Skin of body (tissue), 2 donors: ENCODE measurements around the gene JARID2. TPM values are rescaled to one million over a fixed set of nuclear protein-coding genes. Genes with fewer than 3 reads are reported as not detected.

Source experiments
- DNase-seq: peaks from one replicate; lab custom pipeline; 2025; lab: John Stamatoyannopoulos, UW
- total RNA-seq: library from RNA; depleted of rRNA; stranded (reverse); fragments of >200 nt; gene quantifications from one replicate; pipeline ENCODE4 v1.2.3, GENCODE V29; 2014

Gene JARID2
- total RNA-seq, 1 donor from 2014 or later: 17.5 TPM

DNA sequence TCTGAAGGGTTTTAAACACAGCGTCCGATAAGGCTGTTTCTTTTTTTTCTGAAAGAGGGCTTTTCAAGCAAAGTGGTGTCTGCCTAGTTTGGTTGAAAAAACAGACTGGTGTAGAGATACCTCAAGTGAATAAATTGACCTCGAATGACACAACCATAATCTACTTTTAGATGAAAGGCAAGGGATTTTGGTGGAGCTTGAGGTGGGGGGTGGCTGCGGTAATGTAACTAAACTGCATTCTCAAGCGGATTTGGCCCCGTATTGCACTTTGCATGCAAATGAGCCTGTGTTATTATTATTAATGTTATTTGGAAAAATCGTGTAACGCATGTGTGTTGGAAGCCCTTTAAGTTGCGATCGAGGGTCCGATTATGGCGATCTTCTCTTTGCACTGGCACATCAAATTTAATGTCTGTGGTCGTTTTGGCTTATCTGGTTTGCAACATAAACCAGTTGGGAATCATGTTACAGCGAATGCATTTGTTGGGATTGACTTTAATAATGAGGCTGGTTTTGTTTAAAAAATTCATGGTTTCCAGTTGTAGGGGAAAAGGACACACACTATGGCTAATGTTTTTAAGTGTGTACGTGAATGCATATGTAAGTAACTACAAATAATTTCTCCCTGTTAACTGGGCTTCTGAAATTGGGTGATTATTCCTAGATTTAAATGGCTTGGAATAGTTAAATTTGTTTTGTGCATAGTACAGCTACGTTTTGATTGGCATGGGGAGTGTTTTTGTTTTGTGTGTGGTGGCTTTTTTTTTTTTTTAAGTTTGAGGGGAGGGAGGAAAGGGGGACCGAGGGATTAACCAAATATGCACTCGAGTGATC, 1.0 kb downstream of the JARID2 start:
- peak; percentile 66 for DNase-seq

DNA sequence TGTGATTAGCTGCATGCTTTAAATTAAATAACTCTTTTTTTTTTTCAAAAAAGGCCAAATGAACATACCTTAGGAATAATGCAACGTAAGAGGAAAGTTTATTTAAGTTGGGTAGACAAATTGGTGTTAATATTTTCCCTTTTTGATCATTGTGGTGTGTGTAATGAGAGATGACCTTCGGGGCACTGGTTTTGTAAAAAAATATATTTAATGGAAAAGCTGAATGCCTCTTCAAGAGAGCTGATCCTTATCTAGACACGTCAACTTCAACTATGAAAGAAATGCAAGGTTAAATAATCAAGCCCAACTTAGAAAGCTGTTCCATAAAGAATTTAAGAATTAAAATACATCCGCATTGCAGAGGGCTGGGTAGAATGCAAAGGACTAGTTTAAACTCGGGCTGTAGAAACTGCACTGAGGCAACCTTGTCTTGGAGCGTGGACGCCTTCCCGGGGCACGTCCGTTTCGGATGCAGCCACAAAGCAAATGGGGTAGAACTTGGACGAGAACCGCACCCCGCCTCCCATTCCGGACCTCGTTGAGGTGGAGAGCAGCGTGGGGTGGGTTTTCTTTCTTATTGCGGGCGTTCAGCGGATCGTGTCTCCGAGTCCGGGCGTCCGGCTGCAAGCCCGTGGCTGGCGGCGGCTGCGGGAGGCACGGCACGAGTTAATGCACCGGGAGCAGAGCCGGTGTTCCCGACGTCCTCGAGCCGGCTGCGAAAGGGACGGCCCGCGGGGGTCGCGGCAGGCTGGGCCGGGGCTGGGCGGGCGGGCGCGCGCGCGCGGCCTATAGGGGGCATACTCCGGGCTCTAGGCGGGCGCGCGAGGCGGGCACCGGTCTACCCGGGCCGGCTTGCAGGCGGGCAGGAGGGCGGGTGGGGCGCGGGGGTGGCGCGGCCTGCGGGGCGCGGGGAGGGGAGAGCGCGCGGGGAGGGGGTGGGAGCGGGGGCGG, 1.9 kb downstream of the JARID2 start:
- DNase-seq: peak; percentile 35

DNA sequence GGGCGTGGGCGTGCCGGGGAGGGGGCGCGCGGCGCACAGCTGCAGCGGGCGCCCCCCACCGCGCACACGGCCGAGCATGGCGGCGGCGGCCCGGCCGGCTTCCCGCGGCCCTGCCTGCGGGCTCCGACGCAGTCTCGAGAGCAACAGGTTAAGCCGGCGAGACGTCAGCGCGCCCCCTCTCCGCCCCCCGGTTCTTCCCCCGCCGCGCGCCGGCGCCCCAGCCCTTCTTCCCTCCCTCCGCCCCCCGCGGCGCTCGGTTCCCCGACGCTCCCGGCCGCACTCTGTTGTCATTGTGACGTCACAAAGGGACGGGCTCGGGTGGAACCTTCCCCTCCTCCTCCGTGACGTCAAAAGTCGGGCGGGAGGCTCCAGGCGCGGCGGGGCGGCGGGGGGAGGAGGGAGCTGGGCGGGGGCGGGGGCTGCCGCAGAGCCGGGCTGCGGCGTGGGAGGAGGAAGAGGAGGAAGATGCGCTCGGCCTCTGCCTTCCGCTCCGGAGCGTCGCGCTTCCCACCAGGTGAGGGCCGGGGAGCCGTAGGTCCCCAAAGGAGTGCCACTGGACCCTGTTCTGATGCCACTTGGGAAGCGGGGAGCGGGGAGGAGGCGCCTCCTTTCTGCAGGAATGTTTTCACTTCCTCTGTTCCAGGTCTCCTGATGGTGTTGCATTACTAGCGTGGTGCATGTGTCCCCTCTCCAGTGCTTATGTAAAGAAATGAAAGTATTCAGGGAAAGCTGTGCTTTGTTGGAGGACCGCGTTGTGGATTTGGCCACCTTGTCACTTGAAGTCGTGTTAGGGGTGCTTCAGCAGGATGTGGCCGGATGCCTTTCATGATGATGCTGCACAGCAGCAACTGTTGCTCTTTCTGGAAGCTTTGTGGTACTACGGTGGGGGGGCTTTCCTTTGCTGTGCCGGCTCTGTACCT, 2.8 kb downstream of the JARID2 start:
- peak; percentile 95 for DNase-seq

DNA sequence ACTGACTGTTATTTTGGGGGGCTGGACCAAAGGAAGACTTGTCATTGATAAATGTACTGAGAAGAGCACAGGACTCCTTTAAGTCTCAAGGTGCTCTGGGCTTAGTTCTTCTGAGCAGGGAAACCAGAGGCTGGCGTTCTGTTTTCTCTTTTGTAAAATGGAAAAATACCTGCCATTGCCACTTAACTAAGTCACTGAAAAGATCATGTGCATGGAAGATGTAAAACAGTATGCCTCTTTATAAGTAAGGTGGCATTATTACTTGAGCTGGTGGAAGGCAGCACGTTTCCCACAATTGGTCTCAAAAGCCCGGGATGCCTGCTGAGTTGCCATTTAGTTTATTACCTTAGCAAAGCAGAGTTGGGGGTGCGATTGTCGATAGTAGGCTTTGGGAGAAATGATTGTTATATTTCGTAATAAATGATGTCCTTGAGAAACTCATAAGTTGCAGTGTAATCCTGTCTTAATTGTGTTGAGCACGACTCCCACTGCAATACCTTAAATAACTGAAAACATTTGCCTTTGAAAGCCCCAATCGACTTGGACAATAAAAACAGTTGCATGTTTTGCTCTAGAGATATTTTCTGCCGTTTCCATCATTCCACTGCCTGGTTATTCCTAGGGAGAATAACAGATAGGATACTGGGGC, 3.6 kb downstream of the JARID2 start:
- DNase-seq: no peak

DNA sequence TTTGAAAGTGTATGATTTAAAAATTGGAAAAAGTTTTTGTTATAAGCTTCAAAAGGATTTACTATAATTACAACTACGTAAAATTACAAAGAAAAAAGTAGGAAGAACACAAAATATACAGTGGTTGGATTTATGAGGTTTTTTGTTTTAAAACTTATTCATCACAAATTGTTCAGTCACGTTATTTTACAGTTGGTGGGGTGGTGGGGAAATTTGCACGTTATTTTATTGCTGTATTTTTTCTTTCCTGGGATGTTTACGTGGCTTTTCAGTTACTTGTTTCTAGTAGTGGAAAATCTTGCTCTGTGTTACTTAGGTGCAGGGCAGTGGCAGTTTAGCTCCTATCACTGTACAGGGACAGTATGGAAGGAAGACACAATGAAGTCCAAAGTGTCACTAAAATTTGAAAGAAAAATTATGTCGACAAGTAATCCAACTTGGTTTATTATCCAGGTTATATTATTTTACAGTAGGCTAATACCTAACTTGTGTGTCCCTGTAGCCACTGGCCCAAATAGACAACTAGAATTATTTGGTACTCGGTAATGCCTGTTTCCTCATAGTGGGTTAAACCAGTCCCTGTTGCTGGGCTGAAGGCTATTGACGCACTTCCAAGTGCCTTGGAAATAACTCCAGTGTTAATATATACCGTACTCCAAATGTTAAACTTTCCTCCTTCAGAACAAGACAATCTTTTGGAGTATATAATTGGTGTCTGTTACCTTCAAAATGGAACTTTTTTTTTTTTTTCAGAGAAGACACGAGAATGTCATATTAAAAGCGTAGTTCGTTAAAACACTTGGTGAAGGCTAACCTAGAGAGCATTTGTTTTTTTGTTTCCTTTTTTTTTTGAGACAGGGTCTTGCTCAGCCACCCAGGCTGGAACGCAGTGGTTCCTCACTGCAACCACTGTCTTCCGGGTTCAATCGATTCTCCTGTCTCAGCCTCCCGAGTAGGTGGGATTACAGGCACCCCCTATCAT, 4.6 kb downstream of the JARID2 start:
- no peak for DNase-seq

DNA sequence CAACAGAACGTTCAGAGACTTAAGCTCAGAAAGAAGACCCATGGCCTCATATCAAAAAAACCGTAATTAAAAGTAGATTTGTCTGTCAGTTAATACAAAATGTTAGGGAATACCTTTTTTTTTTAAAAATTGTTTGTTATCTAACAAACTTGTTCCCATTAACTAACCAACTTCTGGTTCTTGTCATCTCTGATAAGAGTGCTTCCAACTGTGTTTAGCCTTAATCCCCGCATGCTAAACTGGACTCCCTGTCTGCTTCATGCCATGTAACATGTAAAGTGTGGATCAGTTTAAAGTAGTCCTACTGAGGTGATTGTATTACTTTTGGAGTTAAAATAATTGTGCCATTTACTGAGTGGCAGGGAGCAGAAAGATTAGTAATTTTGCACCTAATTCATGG, 6.3 kb downstream of the JARID2 start:
- DNase-seq: no peak

DNA sequence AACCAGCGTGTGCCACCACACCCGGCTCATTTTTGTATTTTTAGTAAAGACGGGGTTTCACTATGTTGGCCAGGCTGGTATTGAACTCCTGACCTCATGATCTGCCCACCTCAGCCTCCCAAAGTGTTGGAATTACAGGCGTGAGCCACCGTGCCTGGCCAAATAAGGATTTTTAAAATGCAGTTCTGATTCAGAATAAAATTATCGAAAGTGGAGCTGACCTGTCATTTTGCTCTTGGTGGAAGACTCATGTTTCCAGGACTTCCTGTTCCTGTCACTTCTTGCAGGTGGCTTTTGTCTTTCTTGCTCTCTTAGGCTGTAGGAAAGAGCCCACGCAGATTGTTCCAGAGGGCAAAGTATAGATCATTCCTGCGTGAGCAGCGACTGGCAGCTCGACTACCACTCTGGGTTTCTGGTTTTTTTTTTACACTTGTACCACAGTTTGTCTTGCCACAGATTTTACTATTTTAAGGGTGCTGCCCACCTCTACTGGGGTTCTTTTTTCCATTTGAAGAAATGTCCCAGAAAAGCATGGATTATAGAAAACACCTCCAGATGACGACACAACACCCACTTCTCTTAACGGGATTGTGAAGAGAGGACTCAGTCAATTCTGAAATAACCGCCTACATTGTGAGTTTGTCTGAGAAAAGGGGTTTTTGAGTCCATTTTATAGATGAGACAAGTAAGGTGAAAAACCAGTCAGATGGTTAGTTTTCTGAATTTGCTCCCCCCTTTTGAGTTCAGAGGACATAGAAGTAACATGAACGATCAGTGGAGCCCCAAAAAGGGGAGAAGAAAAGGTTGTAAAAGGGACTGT, 7.5 kb downstream of the JARID2 start:
- no peak for DNase-seq

DNA sequence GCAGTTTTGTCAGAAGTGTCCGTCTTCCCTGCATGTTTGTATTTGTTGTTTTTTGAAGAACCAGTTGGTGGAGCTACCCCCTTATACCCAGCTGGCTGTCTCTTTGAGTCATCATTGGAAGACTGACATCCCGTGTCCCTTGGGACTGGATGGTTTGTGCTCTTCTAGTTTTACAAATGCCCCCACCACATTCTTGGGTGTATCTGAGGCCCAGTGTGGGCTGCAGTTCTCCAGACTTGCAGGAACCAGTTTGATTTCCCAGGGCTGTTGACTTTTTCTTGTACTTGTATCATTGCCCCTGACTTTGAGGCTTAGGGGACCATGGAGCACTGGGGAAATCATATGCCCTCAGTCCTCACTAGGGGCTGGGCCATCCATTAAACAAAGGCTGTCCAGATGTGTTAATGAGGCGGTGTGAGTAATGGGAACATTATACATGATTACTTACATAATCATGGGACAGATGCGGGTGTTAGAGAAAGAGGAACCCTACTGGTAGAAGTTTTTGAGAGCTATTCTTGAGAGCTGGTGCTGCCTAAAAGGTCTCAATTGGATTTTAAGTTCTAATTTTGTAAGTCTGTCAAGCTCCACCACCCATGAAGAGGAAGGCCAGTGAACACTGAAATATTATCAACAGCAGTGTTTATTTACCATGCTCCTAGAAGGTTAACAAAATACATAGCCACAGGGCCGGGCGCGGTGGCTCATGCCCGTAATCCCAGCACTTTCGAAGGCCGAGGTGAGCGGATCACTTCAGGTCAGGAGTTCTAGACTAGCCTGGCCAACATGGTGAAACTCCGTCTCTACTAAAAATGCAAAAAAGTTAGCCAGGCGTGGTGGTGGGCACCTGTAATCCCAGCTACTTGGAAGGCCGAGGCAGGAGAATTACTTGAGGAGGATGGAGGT, 8.5 kb downstream of the JARID2 start:
- DNase-seq: no peak

DNA sequence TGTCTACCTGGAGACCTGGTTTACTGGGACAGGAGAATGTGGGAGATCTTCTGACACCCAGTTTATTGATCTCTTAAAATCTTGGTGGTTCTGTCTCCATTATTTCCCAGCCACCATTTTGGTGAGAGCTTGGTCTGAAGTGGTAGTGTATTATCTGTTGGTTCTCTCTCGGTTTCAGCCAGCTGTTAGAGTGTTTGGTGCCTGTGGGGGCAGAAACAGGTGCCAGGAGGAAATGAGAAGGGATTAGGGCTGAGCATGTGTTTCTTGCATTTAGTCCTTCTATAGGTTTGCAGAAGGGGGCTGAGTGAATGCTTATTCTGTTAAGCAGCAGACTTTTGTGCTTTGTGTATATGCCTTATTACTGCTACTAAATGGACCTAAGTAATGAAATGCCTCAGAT, 9.6 kb downstream of the JARID2 start:
- DNase-seq: no peak

DNA sequence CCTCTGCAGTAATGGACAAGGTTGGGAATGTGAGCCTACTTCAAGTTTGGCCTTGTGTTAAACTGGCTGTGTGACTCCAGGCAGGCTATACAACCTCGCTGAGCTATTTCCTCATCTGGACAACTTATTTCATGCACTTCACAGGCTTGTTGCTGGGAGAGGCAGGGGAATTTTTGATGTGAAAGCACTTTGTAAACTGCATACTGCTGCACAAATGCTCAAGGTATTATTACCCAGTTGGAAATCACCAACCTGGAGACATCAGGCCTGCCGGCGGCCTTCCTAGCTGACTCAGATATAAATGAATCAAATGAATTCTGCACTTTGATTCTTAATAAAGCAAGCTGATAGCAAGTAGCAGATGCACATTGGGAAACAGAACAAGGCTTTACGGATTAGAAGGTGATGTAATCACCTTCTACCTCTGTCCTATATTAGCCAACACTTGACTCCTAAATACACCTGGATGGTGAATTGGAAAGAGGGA, 10.1 kb downstream of the JARID2 start:
- DNase-seq: no peak

DNA sequence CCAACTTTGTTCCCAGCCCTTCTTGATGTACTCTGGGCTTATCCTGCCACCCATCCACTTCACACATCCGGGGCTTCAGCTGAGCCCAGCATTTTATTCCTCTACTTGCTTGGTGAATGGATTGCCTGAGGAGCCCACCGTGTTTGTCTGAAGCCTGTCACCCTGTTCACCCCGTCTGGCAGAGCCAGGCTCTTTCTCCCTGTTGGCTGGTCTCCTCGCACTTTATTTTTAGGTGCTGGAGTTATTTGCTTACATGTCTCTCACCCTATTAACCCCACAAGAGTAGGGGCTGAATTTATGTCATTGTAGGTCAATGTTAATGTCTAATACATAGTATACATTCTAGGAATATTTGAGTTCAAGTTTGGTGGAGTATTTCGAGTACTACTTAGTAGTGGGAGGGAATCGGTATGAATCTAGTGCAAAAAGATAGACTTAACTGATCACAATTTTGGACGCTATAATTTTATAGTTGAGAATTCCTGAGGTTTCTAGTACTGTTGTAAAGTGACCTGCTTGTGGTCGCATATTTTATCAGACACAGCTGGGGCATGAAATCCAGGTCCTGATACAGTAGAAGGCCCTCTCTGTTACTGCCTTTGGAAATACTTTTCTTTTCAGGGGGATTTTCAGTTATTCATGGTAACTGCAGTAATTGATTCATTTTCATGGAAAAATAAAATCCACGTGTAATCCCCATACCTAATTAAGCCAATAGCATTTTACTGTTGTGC, 10.8 kb downstream of the JARID2 start:
- DNase-seq: no peak

DNA sequence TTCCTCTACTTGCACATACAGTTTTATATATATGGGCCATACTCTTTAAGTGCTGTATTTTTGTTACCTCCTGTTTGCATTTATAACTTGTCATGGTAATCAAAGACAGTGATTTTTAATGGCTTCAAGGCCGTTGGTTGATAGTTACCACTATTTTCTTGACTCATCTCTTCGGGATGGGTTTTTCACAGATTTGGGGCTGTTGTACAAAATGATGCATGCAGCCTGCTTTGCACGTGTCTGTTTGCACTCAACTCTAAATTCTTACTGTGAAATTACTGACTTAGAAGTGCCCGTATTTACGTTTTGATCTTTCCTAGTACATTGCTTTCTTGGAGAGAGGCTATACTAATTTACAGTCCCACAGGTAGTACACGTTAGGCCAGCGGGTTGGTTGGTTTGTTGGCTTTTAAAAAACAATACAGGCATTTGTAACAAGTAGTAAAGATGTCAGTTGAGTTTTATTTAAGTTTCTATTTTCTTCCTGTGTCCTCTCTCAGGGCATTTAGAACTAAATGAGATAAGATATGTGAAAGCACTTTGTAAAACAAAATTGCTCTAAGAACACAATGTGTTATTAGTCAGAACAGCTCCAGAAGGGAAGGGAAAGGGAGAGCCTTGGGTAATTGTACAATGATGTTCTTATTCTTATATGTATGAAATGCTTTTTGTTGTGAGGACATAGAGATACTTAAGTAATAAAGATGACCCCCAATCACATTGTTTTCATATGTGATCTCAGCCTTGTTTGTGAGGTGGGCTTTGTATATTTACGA, 11.7 kb downstream of the JARID2 start:
- DNase-seq: peak; percentile 24

DNA sequence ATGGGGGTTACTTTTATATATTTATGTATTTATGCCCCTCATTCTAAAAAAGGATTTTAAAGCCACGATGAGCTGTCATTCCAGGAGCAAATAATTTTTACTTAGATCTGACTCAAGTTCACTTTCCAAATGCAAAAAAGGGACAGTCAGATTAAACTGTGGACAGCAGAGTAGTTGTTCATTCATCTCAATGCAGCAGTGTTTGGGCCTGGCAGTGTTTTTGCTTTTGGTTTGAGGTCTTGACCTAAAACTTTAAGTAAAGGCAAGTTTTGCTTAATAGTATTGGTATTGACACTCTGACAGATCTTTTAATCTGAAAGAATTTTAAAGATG, 13.9 kb downstream of the JARID2 start:
- no peak for DNase-seq

DNA sequence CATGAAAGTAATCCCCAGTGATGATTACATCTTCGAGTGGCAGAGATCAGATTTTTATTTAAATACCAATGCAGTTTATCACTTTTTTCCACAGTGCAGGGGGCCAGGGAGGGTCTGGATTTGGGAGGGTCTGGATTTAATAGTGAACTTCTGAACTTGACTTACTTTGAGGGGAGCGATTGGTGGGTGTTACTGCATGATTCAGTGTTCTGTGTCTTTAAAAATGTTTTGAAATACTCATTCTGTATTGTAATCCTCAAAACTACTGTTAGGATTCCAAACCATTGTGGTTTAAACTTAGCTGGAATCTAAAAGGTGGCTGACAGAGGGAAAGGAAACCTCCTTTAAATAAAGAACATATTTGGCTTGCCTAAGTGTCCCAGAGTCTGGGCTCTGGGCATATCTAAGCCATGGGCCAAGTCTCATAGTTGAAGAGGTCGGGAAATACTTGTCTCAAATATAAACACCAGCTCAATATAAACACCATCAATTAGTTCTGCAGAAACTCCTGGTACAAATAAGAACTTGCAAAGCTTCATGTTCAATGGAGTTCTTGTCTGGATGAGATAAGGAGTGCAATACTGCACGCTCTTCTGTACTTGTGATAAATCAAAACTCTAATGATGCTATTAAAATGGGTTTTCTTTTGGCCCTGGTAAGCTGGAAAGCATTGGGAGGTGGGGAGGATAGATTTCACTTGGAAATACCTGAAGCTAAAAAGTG, 14.4 kb downstream of the JARID2 start:
- no peak for DNase-seq

DNA sequence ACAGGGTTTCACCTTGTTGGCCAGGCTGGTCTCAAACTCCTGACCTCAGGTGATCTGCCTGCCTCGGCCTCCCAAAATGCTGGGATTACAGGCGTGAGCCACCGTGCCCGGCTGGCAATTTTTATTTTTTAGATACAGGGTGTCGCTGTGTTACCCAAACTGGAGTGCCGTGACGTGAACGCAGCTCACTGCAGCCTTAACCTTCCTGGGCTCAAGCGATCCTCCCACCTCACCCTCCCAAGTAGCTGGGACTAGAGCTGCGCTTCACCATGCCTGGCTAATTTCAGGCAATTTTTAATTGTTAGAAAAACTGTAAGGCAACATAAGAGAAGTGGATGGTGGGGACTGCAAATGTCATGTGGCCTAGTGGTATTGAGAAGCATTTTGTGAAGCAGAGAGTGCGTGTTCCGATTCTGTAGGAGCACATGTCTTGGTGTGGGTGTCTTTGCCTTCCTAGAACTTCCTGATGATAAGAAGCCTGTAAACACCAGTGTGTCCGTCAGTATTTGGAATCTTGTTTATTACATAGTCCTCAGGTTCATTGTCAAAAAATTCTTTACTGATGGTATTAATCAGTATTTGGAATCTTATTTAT, 18.0 kb downstream of the JARID2 start:
- no peak for DNase-seq
